ENCODE results near the gene SH3D19.

GRCh38 chr4:151292038-151292437 lies 33.4 kb downstream of the SH3D19 start:
- TF ChIP-seq CTCF (conservative IDR thresholded peaks at IDR 0.05) (no peak), ZFX (IDR thresholded peaks at IDR 0.05) (no peak)
